H1 (cell line): ENCODE results near the gene SLC7A10.

ENCODE experiments used
- ATF3 ChIP-seq: IDR thresholded peaks from 2 replicates; pipeline ENCODE4 v1.6.1; 2011; ENCODE audit warnings: low read depth, mild to moderate bottlenecking, low read length; ENCODE audit not compliant: insufficient read depth
- BACH1 ChIP-seq: IDR thresholded peaks from 2 replicates; pipeline ENCODE4 v1.6.1; 2012; ENCODE audit warnings: low read length, improper control_type of control experiment
- CHD2 ChIP-seq: IDR thresholded peaks from 2 replicates; pipeline ENCODE4 v1.6.1; 2012; ENCODE audit warnings: low read length, improper control_type of control experiment
- CTCF ChIP-seq, 3 experiments: IDR thresholded peaks; 1 replicate in 2 of 3; 2 replicates in 1 of 3; pipeline versions ENCODE4 v1.5.1 to v1.6.1; 2011; ENCODE audit warnings: low read length in 3 of 3, mild to moderate bottlenecking in 3 of 3, inconsistent platforms in 2 of 3, low read depth in 1 of 3, moderate library complexity in 1 of 3; ENCODE audit not compliant: insufficient read depth in 1 of 3; ENCODE audit errors: control extremely low read depth in 1 of 3
- EP300 ChIP-seq, 2 experiments: IDR thresholded peaks; 1 replicate in 1 of 2; 2 replicates in 1 of 2; pipeline ENCODE4 v1.6.1; 2011 to 2012; ENCODE audit warnings: low read depth in 2 of 2, low read length in 2 of 2, mild to moderate bottlenecking in 2 of 2, borderline replicate concordance in 1 of 2, inconsistent platforms in 1 of 2, moderate library complexity in 1 of 2
- EZH2 ChIP-seq: fragments of 200-600 bp; sonication (generic); IDR thresholded peaks from 2 replicates; pipeline ENCODE4 v1.7.1; 2012; ENCODE audit warnings: low read depth, mild to moderate bottlenecking, moderate library complexity, low read length, inconsistent platforms; ENCODE audit not compliant: severe bottlenecking
- FOSL1 ChIP-seq: IDR thresholded peaks from 2 replicates; pipeline ENCODE4 v1.6.1; 2011; ENCODE audit warnings: mild to moderate bottlenecking, low read depth, low read length, moderate library complexity; ENCODE audit not compliant: insufficient read depth
- MAX ChIP-seq: IDR thresholded peaks from 2 replicates; pipeline ENCODE4 v1.6.1; 2012; ENCODE audit warnings: inconsistent platforms
- POLR2A ChIP-seq, 2 experiments: IDR thresholded peaks; 1 replicate in 1 of 2; 2 replicates in 1 of 2; pipeline ENCODE4 v1.6.1; 2011; ENCODE audit warnings: low read depth in 2 of 2, low read length in 2 of 2, mild to moderate bottlenecking in 2 of 2; ENCODE audit errors: control extremely low read depth in 1 of 2
- POLR2AphosphoS5 ChIP-seq: IDR thresholded peaks from 2 replicates; pipeline ENCODE4 v1.6.1; 2011; ENCODE audit warnings: low read depth, low read length
- RNF2 ChIP-seq: fragments of 200-900, 300-1000 bp; sonication (generic); IDR thresholded peaks from 2 replicates; pipeline ENCODE4 v1.7.1; 2016; ENCODE audit warnings: borderline replicate concordance, low read depth, mild to moderate bottlenecking, antibody characterized with exemption, low read length; ENCODE audit not compliant: poor library complexity, severe bottlenecking; ENCODE audit errors: missing control alignments
- SRF ChIP-seq: IDR thresholded peaks from 2 replicates; pipeline ENCODE4 v1.6.1; 2011; ENCODE audit warnings: mild to moderate bottlenecking, low read depth, low read length, moderate library complexity
- TAF1 ChIP-seq: IDR thresholded peaks from 2 replicates; pipeline ENCODE4 v1.6.1; 2011; ENCODE audit warnings: mild to moderate bottlenecking, low read depth, low read length

GRCh38 chr19:33252418-33252962, 26.8 kb upstream of the SLC7A10 start:
- TF ChIP-seq CTCF (IDR thresholded peaks at IDR 0.05; ENCODE audit: control extremely low read depth in 1 of 3, insufficient read depth in 1 of 3, low read depth in 1 of 3, low read length in 3 of 3) (no peak), EZH2 (no peak), MAX (no peak), TAF1 (no peak), POLR2A (IDR thresholded peaks at IDR 0.05; ENCODE audit: control extremely low read depth in 1 of 2, low read depth in 2 of 2, low read length in 2 of 2) (no peak), BACH1 (no peak), EP300 (IDR thresholded peaks at IDR 0.05; ENCODE audit: borderline replicate concordance in 1 of 2, low read depth in 2 of 2, low read length in 2 of 2) (no peak), POLR2AphosphoS5 (no peak), RNF2 (no peak), SRF (no peak), CHD2 (no peak), FOSL1 (no peak), ATF3 (no peak)
